Panc1 (cell line): ENCODE measurements around the gene FRMD5. TPM values are rescaled to one million over a fixed set of nuclear protein-coding genes. Genes with fewer than 3 reads are reported as not detected.
A peak's percentile ranks its signal among the peaks of the same experiment; 100 is the strongest.

Source experiments
- ATAC-seq: fragments of 200-7000 bp; cut with Tn5 transposase; 2 replicates; pipeline ENCODE4 v1.9.1; 2020; ENCODE audit warnings: mild to moderate bottlenecking, moderate library complexity
- BruUV-seq: library from RNA; stranded (reverse); fragments of 400-500 nt; replicated peaks from 2 replicates; lab custom pipeline; 2021; lab: Mats Ljungman, UMichigan
- CTCF ChIA-PET: fragments of 300-600 bp; sonication (Branson Sonifier 250); formaldehyde crosslinking; loops from one replicate; lab custom pipeline; 2022; ENCODE audit warnings: antibody characterized with exemption; lab: Charles Lee
- POLR2A ChIA-PET: fragments of 300-600 bp; sonication (Branson Sonifier 250); formaldehyde crosslinking; loops from one replicate; lab custom pipeline; 2022; ENCODE audit warnings: antibody characterized with exemption; lab: Charles Lee
- DNase-seq: peaks from one replicate; pipeline ENCODE4 v3.0.0-alpha.2; 2010; ENCODE audit warnings: low read depth, low spot score
- H3K27ac ChIP-seq: 2 replicates; pipeline ENCODE4 v1.5.1; 2011; ENCODE audit warnings: mild to moderate bottlenecking, low read length, inconsistent platforms
- H3K27me3 ChIP-seq: fragments of 200-500 bp; sonication (Bioruptor generic); 2 replicates; pipeline ENCODE4 v1.6.0; 2014; ENCODE audit warnings: low read length, inconsistent platforms; ENCODE audit not compliant: control insufficient read depth, insufficient read depth
- H3K36me3 ChIP-seq: fragments of 200-500 bp; sonication (Bioruptor generic); 2 replicates; pipeline ENCODE4 v1.5.1; 2014; ENCODE audit warnings: inconsistent platforms, mild to moderate bottlenecking, low read length, moderate library complexity; ENCODE audit not compliant: control insufficient read depth, insufficient read depth
- H3K4me1 ChIP-seq: 2 replicates; pipeline ENCODE4 v1.5.1; 2011; ENCODE audit warnings: inconsistent platforms, mild to moderate bottlenecking, low read length, moderate library complexity; ENCODE audit not compliant: control insufficient read depth, insufficient read depth
- H3K4me3 ChIP-seq, 2 experiments: 2 replicates each; pipeline ENCODE4 v1.5.1; 2011 to 2012; ENCODE audit warnings: low read depth in 2 of 2, low read length in 2 of 2, mild to moderate bottlenecking in 2 of 2, inconsistent platforms in 1 of 2, moderate library complexity in 1 of 2
- H3K9me3 ChIP-seq: fragments of 200-500 bp; sonication (Bioruptor generic); 2 replicates; pipeline ENCODE4 v1.5.1; 2014; ENCODE audit warnings: low read depth, mild to moderate bottlenecking, inconsistent platforms, low read length, moderate library complexity; ENCODE audit not compliant: control insufficient read depth, insufficient read depth
- CTCF ChIP-seq: fragments of 450-650 bp; IDR thresholded peaks from 2 replicates; pipeline ENCODE4 v1.5.1; 2017; ENCODE audit warnings: mild to moderate bottlenecking
- POLR2AphosphoS5 ChIP-seq: IDR thresholded peaks from 2 replicates; pipeline ENCODE4 v1.6.1; 2012; ENCODE audit warnings: mild to moderate bottlenecking, low read depth, low read length, moderate library complexity
- REST ChIP-seq, 2 experiments: IDR thresholded peaks; 2 replicates each; pipeline ENCODE4 v1.6.1; 2011 to 2012; ENCODE audit warnings: low read depth in 2 of 2, control low read depth in 1 of 2, low read length in 1 of 2, mild to moderate bottlenecking in 1 of 2, moderate library complexity in 1 of 2; ENCODE audit not compliant: insufficient read depth in 1 of 2
- SIN3A ChIP-seq: IDR thresholded peaks from 2 replicates; pipeline ENCODE4 v1.6.1; 2012; ENCODE audit warnings: low read depth, mild to moderate bottlenecking, low read length, moderate library complexity, borderline replicate concordance; ENCODE audit not compliant: insufficient read depth
- TCF7L2 ChIP-seq: IDR thresholded peaks from 2 replicates; pipeline ENCODE4 v1.6.1; 2011; ENCODE audit warnings: mild to moderate bottlenecking, low read depth, low read length, inconsistent platforms
- in situ Hi-C: cut with HindIII; loops from 2 replicates; pipeline ENCODE4 v1.10.0; 2016; ENCODE audit warnings: low sequenced_read_pairs, low pct_unique_long_range_greater_than_20kb
- intact Hi-C: fragments of 100-400 bp; cut with micrococcal nuclease; formaldehyde crosslinking; loops from one replicate; pipeline ENCODE4 v1.10.0; 2022; ENCODE audit not compliant: unreplicated experiment
- total RNA-seq: library from RNA; stranded (reverse); gene quantifications from one replicate; pipeline ENCODE4 v1.2.1, GENCODE V29; 2021; ENCODE audit not compliant: unreplicated experiment

FRMD5 gene
- total RNA-seq, 1 experiment from 2014 or later = 18.3 TPM

GRCh38 chr15:44159492-44159891, 35.6 kb downstream of the FRMD5 start:
- intact Hi-C loops = no loop called here
- H3K27me3 ChIP-seq = no peaks in the 10 kb centered on the region
- CTCF ChIA-PET = no interaction called here
- in situ Hi-C loops = no loop called here
- TF ChIP-seq POLR2AphosphoS5 = no peak
- H3K4me3 ChIP-seq = no peak overlapping the region
- POLR2A ChIA-PET = no interaction called here
- H3K9me3 ChIP-seq = no peaks in the 10 kb centered on the region
- no TSS peak for BruUV-seq
- no peak for DNase-seq
- no peak for ATAC-seq
- peak overlapping the region; percentile 77 for H3K27ac ChIP-seq
- no peaks in the 10 kb centered on the region; the same call in 1 of the 2 replicates for H3K36me3 ChIP-seq
- H3K4me1 ChIP-seq = peaks cover 30% of the 10 kb centered on the region

GRCh38 chr15:44158111-44158510, 37.0 kb downstream of the FRMD5 start:
- ATAC-seq = no peak; the same call in 1 of the 2 replicates
- H3K27me3 ChIP-seq = no peaks in the 10 kb centered on the region
- BruUV-seq = TSS peak; percentile 17
- no peak overlapping the region for H3K4me3 ChIP-seq
- peak overlapping the region; percentile 77 for H3K27ac ChIP-seq
- in situ Hi-C loops (no loop called here), intact Hi-C loops (no loop called here)
- no peak for DNase-seq
- ChIA-PET CTCF (no interaction called here), POLR2A (no interaction called here)
- peaks cover 30% of the 10 kb centered on the region for H3K4me1 ChIP-seq
- TF ChIP-seq REST (IDR thresholded peaks at IDR 0.05; ENCODE audit: insufficient read depth in 1 of 2, low read depth in 2 of 2, low read length in 1 of 2) (no peak), TCF7L2 (no peak), POLR2AphosphoS5 (no peak), CTCF (no peak), SIN3A (no peak)
- H3K36me3 ChIP-seq = no peaks in the 10 kb centered on the region; the same call in 1 of the 2 replicates
- H3K9me3 ChIP-seq = no peaks in the 10 kb centered on the region

- Histone ChIP-seq H3K27me3 (no peaks in the 10 kb centered on the region), H3K9me3 (no peaks in the 10 kb centered on the region), H3K4me3 (no peak overlapping the region), H3K27ac (peak overlapping the region; percentile 77), H3K36me3 (no peaks in the 10 kb centered on the region; the same call in 1 of the 2 replicates), H3K4me1 (peaks cover 30% of the 10 kb centered on the region)
- ATAC-seq = peak; percentile 91
- intact Hi-C loops (no loop called here), in situ Hi-C loops (no loop called here)
- peak; percentile 92 for DNase-seq
- CTCF ChIA-PET = no interaction called here
- BruUV-seq = no TSS peak
- POLR2A ChIA-PET = no interaction called here
- TF ChIP-seq SIN3A (no peak), POLR2AphosphoS5 (peak; percentile 39; the same call in 1 of the 2 replicates), TCF7L2 (peak; percentile 84)
Measured at GRCh38 chr15:44157679-44158078, 37.4 kb downstream of the FRMD5 start.
